Suprapubic skin (tissue), 4 donors: ENCODE data around the gene MAPKAPK2. TPM values are rescaled to one million over a fixed set of nuclear protein-coding genes. Genes with fewer than 3 reads are reported as not detected.

Source experiments
- DNase-seq, 2 donors: peaks; one replicate each; pipeline ENCODE4 v3.0.0-alpha.2; 2019; ENCODE audit warnings: low spot score in 2 of 2
- H3K27ac ChIP-seq: fragments of 200-600 bp; sonication (generic); one replicate; pipeline ENCODE4 v1.5.1; 2019
- H3K27me3 ChIP-seq: fragments of 200-600 bp; sonication (generic); one replicate; pipeline ENCODE4 v1.5.1; 2019
- H3K36me3 ChIP-seq: fragments of 200-600 bp; sonication (generic); one replicate; pipeline ENCODE4 v1.5.1; 2019
- H3K4me1 ChIP-seq: fragments of 200-600 bp; sonication (generic); one replicate; pipeline ENCODE4 v1.5.1; 2019
- H3K4me3 ChIP-seq: fragments of 200-600 bp; sonication (generic); one replicate; pipeline ENCODE4 v1.5.1; 2019; ENCODE audit warnings: mild to moderate bottlenecking
- H3K9me3 ChIP-seq: fragments of 200-600 bp; sonication (generic); one replicate; pipeline ENCODE4 v1.5.1; 2019
- CTCF ChIP-seq, 2 donors: fragments of 200-600 bp in 1 of 2; fragments of 450-650 bp in 1 of 2; sonication (generic) in 1 of 2; IDR thresholded peaks; one replicate each; pipeline ENCODE4 v1.5.1; 2016 to 2019; ENCODE audit warnings: antibody characterized with exemption in 2 of 2, mild to moderate bottlenecking in 1 of 2, moderate library complexity in 1 of 2
- EP300 ChIP-seq: sonication (generic); formaldehyde crosslinking; IDR thresholded peaks from one replicate; pipeline ENCODE4 v1.6.1; 2017; ENCODE audit warnings: antibody characterized with exemption
- POLR2A ChIP-seq, 2 donors: fragments of 450-650 bp; IDR thresholded peaks; one replicate each; pipeline ENCODE4 v1.6.1; 2017; ENCODE audit warnings: antibody characterized with exemption in 2 of 2, mild to moderate bottlenecking in 2 of 2, moderate library complexity in 2 of 2
- POLR2AphosphoS5 ChIP-seq, 3 donors: sonication (generic); formaldehyde crosslinking; IDR thresholded peaks; one replicate each; pipeline ENCODE4 v1.6.1; 2017; ENCODE audit warnings: antibody characterized with exemption in 3 of 3
- WGBS: methylation state at CpG from one replicate; pipeline ENCODE4 v1.1.5; 2018; 5-methylcytosine and 5-hydroxymethylcytosine counted together
- total RNA-seq, 4 donors: library from RNA; depleted of rRNA; stranded (reverse); fragments of >200 nt; gene quantifications; one replicate each; pipeline ENCODE4 v1.1.0, GENCODE V29; 2016

Gene MAPKAPK2
- total RNA-seq, 4 donors from 2014 or later = 38.0 to 72.3 (median 62.4) TPM

DNA sequence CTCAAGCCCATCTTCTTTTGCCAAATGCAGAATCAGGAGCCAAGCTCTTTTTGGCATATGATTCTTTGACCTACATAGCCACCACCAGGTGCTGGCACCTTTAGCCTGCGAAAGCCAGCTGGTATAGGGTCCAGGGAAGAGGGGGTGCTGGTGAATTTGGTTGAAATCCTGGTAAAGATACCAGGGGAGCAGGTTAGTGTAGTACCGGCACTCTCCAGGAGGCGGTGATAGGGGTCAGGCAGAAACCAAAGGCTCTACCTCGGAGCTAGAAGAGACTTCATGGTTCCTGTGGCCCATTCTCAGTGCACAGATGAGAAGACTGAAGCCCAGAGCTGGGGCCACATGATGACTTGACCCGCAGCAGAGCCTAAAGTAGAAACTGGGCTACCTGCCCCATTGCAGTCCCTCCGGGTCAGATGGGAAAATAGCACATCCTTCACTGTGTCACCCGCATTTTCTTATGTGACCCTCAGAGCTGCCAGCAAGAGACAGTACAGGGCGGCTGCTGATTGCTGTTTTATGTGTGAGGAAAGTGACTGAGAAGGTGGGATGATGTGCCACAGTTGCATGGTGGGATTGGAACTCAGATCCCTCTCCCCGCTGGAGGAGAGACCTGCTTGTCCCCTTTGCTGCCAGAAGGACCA is 49.9 kb downstream of the MAPKAPK2 start:
- H3K4me1 ChIP-seq = peaks cover 1% of the 10 kb centered on the region
- TF ChIP-seq CTCF (IDR thresholded peaks at IDR 0.05) (peak; percentile 65 to 78), EP300 (no peak)
- WGBS = 86% methylated on average over 5 of the region's 9 CpGs
- peaks cover 58% of the 10 kb centered on the region for H3K36me3 ChIP-seq
- no peaks in the 10 kb centered on the region for H3K27me3 ChIP-seq
- no peaks in the 10 kb centered on the region for H3K9me3 ChIP-seq
- H3K4me3 ChIP-seq = no peak overlapping the region
- DNase-seq = no peak
- no peak overlapping the region for H3K27ac ChIP-seq

GRCh38 chr1:206735553-206736031 is 50.9 kb downstream of the MAPKAPK2 start:
- TF ChIP-seq POLR2A (IDR thresholded peaks at IDR 0.05) (no peak), EP300 (no peak), POLR2AphosphoS5 (IDR thresholded peaks at IDR 0.05) (no peak), CTCF (IDR thresholded peaks at IDR 0.05) (no peak)
- Histone ChIP-seq H3K27me3 (no peaks in the 10 kb centered on the region), H3K9me3 (no peaks in the 10 kb centered on the region), H3K4me3 (no peak overlapping the region), H3K27ac (no peak overlapping the region), H3K4me1 (peaks cover 2% of the 10 kb centered on the region), H3K36me3 (peaks cover 48% of the 10 kb centered on the region)
- peak in 1 of 2 donors; percentile 47 for DNase-seq
- 79% methylated on average over 5 of the region's 5 CpGs for WGBS

DNA sequence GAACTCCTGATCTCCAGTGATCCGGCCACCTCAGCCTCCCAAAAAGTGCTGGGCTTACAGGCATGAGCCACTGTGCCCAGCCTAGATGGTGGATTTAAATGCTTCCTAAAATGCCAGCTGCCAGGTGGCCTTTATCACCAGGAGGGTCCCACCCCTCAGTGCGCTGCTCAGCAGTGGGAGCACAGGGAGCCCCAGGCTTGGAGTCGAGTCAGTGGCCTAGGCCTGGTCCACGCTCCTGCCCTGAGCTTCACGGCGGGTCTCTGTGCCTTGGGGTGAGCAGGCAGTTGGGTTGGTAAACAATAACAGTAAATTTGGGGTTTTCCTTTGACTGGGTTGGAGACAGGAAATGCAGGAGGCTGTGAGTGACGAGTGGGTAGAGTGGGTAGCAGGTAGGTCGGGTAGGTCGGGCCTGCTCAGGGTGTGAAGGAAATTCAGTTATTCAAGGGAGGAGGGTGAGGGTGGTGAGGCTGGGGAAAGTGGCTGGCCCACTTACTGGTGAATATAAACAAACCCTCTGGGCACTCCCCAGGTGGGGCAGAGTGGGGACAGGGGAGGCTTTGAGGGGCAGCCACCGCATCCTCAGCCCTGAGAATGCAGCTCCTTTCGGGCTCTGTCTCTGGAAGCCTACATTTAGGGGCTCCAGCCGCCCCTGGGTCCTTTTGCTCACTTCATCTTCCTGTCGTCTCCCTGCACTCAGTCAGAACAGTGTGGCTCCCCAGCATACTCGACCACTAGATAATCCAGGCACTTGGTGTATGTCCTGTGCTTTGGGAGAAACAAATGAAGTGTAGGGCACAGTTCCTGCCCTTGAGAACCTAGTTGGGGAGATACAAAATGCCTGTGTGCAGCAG is 52.4 kb downstream of the MAPKAPK2 start:
- WGBS = 88% methylated on average over 14 of the region's 14 CpGs
- Histone ChIP-seq H3K27me3 (no peaks in the 10 kb centered on the region), H3K4me1 (peaks cover 2% of the 10 kb centered on the region), H3K27ac (no peak overlapping the region), H3K9me3 (no peaks in the 10 kb centered on the region), H3K36me3 (peaks cover 33% of the 10 kb centered on the region), H3K4me3 (no peak overlapping the region)
- DNase-seq = no peak
- TF ChIP-seq EP300 (no peak), POLR2AphosphoS5 (IDR thresholded peaks at IDR 0.05) (no peak), POLR2A (IDR thresholded peaks at IDR 0.05) (no peak), CTCF (IDR thresholded peaks at IDR 0.05) (no peak)

- H3K27me3 ChIP-seq = no peaks in the 10 kb centered on the region
- WGBS = 36% methylated on average over 3 of the region's 3 CpGs
- no peaks in the 10 kb centered on the region for H3K9me3 ChIP-seq
- H3K36me3 ChIP-seq = peaks cover 26% of the 10 kb centered on the region
- DNase-seq = no peak
- H3K4me3 ChIP-seq = no peak overlapping the region
- no peak overlapping the region for H3K27ac ChIP-seq
- peaks cover 2% of the 10 kb centered on the region for H3K4me1 ChIP-seq
- TF ChIP-seq CTCF (IDR thresholded peaks at IDR 0.05) = no peak
- no peak for TF ChIP-seq POLR2AphosphoS5 (IDR thresholded peaks at IDR 0.05)
- no peak for TF ChIP-seq EP300
- TF ChIP-seq POLR2A (IDR thresholded peaks at IDR 0.05) = no peak
Observed at GRCh38 chr1:206737729-206738201, 53.1 kb downstream of the MAPKAPK2 start.
